ENCODE data around the gene CLDND1.

Gene CLDND1

GRCh38 chr3:98542623-98543022, 19.9 kb upstream of the CLDND1 start:
- TF ChIP-seq EZH2phosphoT487 (conservative IDR thresholded peaks at IDR 0.05; ENCODE audit: low read length), result no peak
- TF ChIP-seq, protein P1, sequence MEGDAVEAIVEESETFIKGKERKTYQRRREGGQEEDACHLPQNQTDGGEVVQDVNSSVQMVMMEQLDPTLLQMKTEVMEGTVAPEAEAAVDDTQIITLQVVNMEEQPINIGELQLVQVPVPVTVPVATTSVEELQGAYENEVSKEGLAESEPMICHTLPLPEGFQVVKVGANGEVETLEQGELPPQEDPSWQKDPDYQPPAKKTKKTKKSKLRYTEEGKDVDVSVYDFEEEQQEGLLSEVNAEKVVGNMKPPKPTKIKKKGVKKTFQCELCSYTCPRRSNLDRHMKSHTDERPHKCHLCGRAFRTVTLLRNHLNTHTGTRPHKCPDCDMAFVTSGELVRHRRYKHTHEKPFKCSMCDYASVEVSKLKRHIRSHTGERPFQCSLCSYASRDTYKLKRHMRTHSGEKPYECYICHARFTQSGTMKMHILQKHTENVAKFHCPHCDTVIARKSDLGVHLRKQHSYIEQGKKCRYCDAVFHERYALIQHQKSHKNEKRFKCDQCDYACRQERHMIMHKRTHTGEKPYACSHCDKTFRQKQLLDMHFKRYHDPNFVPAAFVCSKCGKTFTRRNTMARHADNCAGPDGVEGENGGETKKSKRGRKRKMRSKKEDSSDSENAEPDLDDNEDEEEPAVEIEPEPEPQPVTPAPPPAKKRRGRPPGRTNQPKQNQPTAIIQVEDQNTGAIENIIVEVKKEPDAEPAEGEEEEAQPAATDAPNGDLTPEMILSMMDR (IDR thresholded peaks at IDR 0.05; ENCODE audit: insufficient read depth, low read length, poor library complexity, severe bottlenecking), result no peak
- no peaks in the 10 kb centered on the region for H3K36me3 ChIP-seq (ENCODE audit: low read length)
- no peak overlapping the region for H3K4me2 ChIP-seq (ENCODE audit: low read depth, low read length, poor library complexity, severe bottlenecking)
- no peaks in the 10 kb centered on the region for H3K79me2 ChIP-seq (ENCODE audit: insufficient read depth, low read length)
- no peak overlapping the region for H2AFZ ChIP-seq (ENCODE audit: low read depth, low read length, severe bottlenecking)
- no peaks in the 10 kb centered on the region for H3K27me3 ChIP-seq (ENCODE audit: low read length)
- no peaks in the 10 kb centered on the region for H3K9me2 ChIP-seq (replicated peaks; ENCODE audit: insufficient read depth, low read length)
- H3K4me3 ChIP-seq (ENCODE audit: insufficient read depth, low read length, poor library complexity, severe bottlenecking), result no peak overlapping the region
- no peaks in the 10 kb centered on the region for H3K9me3 ChIP-seq (ENCODE audit: insufficient read depth, low read length)
- no peak overlapping the region for H3K9ac ChIP-seq (ENCODE audit: low read length)
- H3K27ac ChIP-seq (ENCODE audit: low read depth, low read length), result no peak overlapping the region
- H3F3A ChIP-seq (ENCODE audit: insufficient read depth), result peaks cover 28% of the 10 kb centered on the region
- H4K20me1 ChIP-seq (ENCODE audit: low read depth, low read length), result no peaks in the 10 kb centered on the region

DNA sequence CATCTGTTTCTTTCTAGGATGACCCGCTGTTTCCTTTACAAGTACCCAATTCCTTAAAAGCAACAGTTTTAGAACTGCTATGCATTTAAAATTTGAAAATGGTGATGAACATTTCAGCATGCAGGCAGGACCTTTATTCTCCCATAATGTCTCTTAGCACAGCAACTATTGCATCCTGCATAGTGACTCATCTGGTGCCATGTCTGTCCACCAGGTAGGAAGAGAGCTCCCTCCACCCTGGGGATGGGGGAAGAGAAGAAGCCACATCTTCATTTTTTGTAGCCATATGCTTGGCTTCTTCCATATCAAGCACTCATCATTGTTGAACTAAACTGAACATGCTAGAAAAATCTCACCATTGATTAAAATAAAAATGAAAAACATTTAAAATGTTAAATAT, 19.0 kb upstream of the CLDND1 start:
- Histone ChIP-seq H3F3A (ENCODE audit: insufficient read depth) (peaks cover 38% of the 10 kb centered on the region), H3K9me2 (replicated peaks; ENCODE audit: insufficient read depth, low read length) (no peaks in the 10 kb centered on the region), H4K20me1 (ENCODE audit: low read depth, low read length) (no peaks in the 10 kb centered on the region), H3K4me2 (ENCODE audit: low read depth, low read length, poor library complexity, severe bottlenecking) (no peak overlapping the region), H2AFZ (ENCODE audit: low read depth, low read length, severe bottlenecking) (no peak overlapping the region), H3K36me3 (ENCODE audit: low read length) (no peaks in the 10 kb centered on the region), H3K79me2 (ENCODE audit: insufficient read depth, low read length) (no peaks in the 10 kb centered on the region), H3K9ac (ENCODE audit: low read length) (no peak overlapping the region), H3K27me3 (ENCODE audit: low read length) (no peaks in the 10 kb centered on the region), H3K9me3 (ENCODE audit: insufficient read depth, low read length) (no peaks in the 10 kb centered on the region), H3K27ac (ENCODE audit: low read depth, low read length) (no peak overlapping the region), H3K4me3 (ENCODE audit: insufficient read depth, low read length, poor library complexity, severe bottlenecking) (no peak overlapping the region)
- no peak for TF ChIP-seq EZH2phosphoT487 (conservative IDR thresholded peaks at IDR 0.05; ENCODE audit: low read length)
- TF ChIP-seq, protein P1 (IDR thresholded peaks at IDR 0.05; ENCODE audit: insufficient read depth, low read length, poor library complexity, severe bottlenecking), result no peak

- Histone ChIP-seq H3K27ac (ENCODE audit: low read depth, low read length) (peak overlapping the region; percentile 97), H3K36me3 (ENCODE audit: low read length) (no peaks in the 10 kb centered on the region), H3K9me2 (replicated peaks; ENCODE audit: insufficient read depth, low read length) (no peaks in the 10 kb centered on the region), H4K20me1 (ENCODE audit: low read depth, low read length) (no peaks in the 10 kb centered on the region), H3K4me2 (ENCODE audit: low read depth, low read length, poor library complexity, severe bottlenecking) (peak overlapping the region; percentile 59), H3K4me3 (ENCODE audit: insufficient read depth, low read length, poor library complexity, severe bottlenecking) (peak overlapping the region; percentile 22), H3K9me3 (ENCODE audit: insufficient read depth, low read length) (no peaks in the 10 kb centered on the region), H3K9ac (ENCODE audit: low read length) (peak overlapping the region; percentile 17; the same call in 1 of the 2 replicates), H3F3A (ENCODE audit: insufficient read depth) (peaks cover 46% of the 10 kb centered on the region), H3K27me3 (ENCODE audit: low read length) (no peaks in the 10 kb centered on the region), H3K79me2 (ENCODE audit: insufficient read depth, low read length) (peaks cover 3% of the 10 kb centered on the region; the same call in 1 of the 2 replicates), H2AFZ (ENCODE audit: low read depth, low read length, severe bottlenecking) (peak overlapping the region; percentile 3)
- TF ChIP-seq, protein P1 (IDR thresholded peaks at IDR 0.05; ENCODE audit: insufficient read depth, low read length, poor library complexity, severe bottlenecking), result no peak
- TF ChIP-seq EZH2phosphoT487 (conservative IDR thresholded peaks at IDR 0.05; ENCODE audit: low read length), result no peak
Observed at GRCh38 chr3:98540346-98540745, 17.6 kb upstream of the CLDND1 start.

All from SU-DHL-6 (cell line).